Measurements from ENCODE around the gene RAPGEF3. TPM values are rescaled to one million over a fixed set of nuclear protein-coding genes. Genes with fewer than 3 reads are reported as not detected.
A peak's percentile ranks its signal among the peaks of the same experiment; 100 is the strongest.

Gene RAPGEF3
- total and polyA plus RNA-seq, 9 of the 15 experiments (the other 6 are each of a cell fraction or from before 2014, with no cell fraction given), result 0.03 to 0.78 (median 0.37) TPM; not detected in 1

DNA sequence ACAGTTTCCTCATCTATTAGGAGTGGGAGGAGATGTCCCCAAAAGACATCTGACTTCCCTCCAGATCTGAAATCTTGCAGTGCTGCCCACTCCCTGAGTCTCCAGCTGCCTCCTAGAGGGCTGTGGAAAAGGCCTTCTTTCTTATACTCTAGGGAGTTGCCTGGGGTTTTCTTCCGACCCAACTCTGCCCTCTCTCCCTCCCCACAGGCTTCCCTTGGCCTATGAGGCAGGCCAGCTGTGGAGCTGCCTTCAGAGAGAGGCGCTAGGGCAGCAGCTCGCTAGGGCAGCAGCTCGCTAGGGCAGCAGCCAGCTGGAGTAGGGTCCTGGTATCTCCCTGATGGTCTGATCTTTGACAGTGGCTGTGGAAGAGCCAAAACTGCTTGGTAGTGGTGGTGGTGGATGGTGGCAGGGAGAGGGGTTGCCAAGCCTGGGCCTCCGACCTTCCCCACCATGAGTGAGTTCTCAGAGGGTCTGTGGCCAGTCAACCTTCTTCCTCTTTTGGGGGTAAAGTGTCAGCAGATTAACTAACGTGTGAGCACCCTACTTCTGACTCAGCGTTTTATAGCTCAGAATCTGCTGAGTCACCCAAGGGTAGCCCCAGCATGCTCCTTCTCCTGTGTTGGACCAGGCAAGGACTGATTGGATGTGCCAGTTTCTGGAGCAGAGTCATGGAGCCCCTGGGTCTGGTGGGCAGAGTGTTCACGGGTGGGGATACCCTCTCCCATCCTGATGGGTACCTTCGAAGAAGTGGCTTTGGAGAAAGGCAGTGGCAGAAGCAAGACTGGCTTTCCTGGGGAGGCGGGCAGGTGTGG, 16.6 kb upstream of the RAPGEF3 start (continued):
- TF ChIP-seq SP1 (CRISPR knock-in tag; IDR thresholded peaks at IDR 0.05) (peak; percentile 8; the same call in 1 of the 2 replicates), FOSL1 (tag; conservative IDR thresholded peaks at IDR 0.05) (peak; percentile 71), ZC3H4 (CRISPR knock-in tag; IDR thresholded peaks at IDR 0.05; ENCODE audit: borderline replicate concordance) (no peak), NR2C2 (CRISPR knock-in tag; IDR thresholded peaks at IDR 0.05) (no peak), NR2C2 (tag; IDR thresholded peaks at IDR 0.05) (peak; percentile 39), RFX5 (IDR thresholded peaks at IDR 0.05; ENCODE audit: low read depth, low read length) (no peak), ZNF3 (CRISPR knock-in tag; IDR thresholded peaks at IDR 0.05) (no peak), TRIM28 (IDR thresholded peaks at IDR 0.05) (peak; percentile 44; the same call in 1 of the 2 replicates), RFX1 (IDR thresholded peaks at IDR 0.05) (no peak), KAT7 (CRISPR knock-in tag; IDR thresholded peaks at IDR 0.05; ENCODE audit: borderline replicate concordance) (no peak), TRIM24 (IDR thresholded peaks at IDR 0.05) (peak; percentile 57 to 62), CBFA2T3 (IDR thresholded peaks at IDR 0.05) (peak; percentile 52; the same call in 1 of the 2 replicates), SETDB1 (IDR thresholded peaks at IDR 0.05; ENCODE audit: low read length) (no peak), ZNF780A (CRISPR knock-in tag; IDR thresholded peaks at IDR 0.05) (no peak), TAF7 (tag; IDR thresholded peaks at IDR 0.05) (no peak), ZC3H8 (IDR thresholded peaks at IDR 0.05) (no peak), DPF2 (IDR thresholded peaks at IDR 0.05) (peak; percentile 89), HDAC3 (IDR thresholded peaks at IDR 0.05; ENCODE audit: borderline replicate concordance, partially characterized antibody) (no peak), NFATC3 (IDR thresholded peaks at IDR 0.05) (no peak)
- TF ChIP-seq, protein P1, sequence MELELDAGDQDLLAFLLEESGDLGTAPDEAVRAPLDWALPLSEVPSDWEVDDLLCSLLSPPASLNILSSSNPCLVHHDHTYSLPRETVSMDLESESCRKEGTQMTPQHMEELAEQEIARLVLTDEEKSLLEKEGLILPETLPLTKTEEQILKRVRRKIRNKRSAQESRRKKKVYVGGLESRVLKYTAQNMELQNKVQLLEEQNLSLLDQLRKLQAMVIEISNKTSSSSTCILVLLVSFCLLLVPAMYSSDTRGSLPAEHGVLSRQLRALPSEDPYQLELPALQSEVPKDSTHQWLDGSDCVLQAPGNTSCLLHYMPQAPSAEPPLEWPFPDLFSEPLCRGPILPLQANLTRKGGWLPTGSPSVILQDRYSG (tag; conservative IDR thresholded peaks at IDR 0.05; ENCODE audit: low read depth), result peak; percentile 85; the same call in 1 of the 2 replicates
- TF ChIP-seq, protein P2, sequence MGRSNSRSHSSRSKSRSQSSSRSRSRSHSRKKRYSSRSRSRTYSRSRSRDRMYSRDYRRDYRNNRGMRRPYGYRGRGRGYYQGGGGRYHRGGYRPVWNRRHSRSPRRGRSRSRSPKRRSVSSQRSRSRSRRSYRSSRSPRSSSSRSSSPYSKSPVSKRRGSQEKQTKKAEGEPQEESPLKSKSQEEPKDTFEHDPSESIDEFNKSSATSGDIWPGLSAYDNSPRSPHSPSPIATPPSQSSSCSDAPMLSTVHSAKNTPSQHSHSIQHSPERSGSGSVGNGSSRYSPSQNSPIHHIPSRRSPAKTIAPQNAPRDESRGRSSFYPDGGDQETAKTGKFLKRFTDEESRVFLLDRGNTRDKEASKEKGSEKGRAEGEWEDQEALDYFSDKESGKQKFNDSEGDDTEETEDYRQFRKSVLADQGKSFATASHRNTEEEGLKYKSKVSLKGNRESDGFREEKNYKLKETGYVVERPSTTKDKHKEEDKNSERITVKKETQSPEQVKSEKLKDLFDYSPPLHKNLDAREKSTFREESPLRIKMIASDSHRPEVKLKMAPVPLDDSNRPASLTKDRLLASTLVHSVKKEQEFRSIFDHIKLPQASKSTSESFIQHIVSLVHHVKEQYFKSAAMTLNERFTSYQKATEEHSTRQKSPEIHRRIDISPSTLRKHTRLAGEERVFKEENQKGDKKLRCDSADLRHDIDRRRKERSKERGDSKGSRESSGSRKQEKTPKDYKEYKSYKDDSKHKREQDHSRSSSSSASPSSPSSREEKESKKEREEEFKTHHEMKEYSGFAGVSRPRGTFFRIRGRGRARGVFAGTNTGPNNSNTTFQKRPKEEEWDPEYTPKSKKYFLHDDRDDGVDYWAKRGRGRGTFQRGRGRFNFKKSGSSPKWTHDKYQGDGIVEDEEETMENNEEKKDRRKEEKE (IDR thresholded peaks at IDR 0.05; ENCODE audit: borderline replicate concordance in 1 of 2, control insufficient read depth in 1 of 2, low read depth in 2 of 2, low read length in 1 of 2), result no peak
- TF ChIP-seq, protein P3, sequence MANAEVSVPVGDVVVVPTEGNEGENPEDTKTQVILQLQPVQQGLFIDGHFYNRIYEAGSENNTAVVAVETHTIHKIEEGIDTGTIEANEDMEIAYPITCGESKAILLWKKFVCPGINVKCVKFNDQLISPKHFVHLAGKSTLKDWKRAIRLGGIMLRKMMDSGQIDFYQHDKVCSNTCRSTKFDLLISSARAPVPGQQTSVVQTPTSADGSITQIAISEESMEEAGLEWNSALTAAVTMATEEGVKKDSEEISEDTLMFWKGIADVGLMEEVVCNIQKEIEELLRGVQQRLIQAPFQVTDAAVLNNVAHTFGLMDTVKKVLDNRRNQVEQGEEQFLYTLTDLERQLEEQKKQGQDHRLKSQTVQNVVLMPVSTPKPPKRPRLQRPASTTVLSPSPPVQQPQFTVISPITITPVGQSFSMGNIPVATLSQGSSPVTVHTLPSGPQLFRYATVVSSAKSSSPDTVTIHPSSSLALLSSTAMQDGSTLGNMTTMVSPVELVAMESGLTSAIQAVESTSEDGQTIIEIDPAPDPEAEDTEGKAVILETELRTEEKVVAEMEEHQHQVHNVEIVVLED (CRISPR knock-in tag; IDR thresholded peaks at IDR 0.05), result no peak
- TF ChIP-seq, protein P4, sequence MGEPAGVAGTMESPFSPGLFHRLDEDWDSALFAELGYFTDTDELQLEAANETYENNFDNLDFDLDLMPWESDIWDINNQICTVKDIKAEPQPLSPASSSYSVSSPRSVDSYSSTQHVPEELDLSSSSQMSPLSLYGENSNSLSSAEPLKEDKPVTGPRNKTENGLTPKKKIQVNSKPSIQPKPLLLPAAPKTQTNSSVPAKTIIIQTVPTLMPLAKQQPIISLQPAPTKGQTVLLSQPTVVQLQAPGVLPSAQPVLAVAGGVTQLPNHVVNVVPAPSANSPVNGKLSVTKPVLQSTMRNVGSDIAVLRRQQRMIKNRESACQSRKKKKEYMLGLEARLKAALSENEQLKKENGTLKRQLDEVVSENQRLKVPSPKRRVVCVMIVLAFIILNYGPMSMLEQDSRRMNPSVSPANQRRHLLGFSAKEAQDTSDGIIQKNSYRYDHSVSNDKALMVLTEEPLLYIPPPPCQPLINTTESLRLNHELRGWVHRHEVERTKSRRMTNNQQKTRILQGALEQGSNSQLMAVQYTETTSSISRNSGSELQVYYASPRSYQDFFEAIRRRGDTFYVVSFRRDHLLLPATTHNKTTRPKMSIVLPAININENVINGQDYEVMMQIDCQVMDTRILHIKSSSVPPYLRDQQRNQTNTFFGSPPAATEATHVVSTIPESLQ (CRISPR knock-in tag; IDR thresholded peaks at IDR 0.05), result no peak
